Upper lobe of left lung (tissue), 4 donors: ENCODE measurements around the gene ZIC4.

Experiments
- POLR2A ChIP-seq, 4 donors: fragments of 450-650 bp; IDR thresholded peaks; one replicate each; pipeline ENCODE4 v1.5.1; 2016 to 2017; ENCODE audit warnings: antibody characterized with exemption in 4 of 4, mild to moderate bottlenecking in 2 of 4
- POLR2AphosphoS5 ChIP-seq, 2 donors: sonication (generic); formaldehyde crosslinking; IDR thresholded peaks; one replicate each; pipeline ENCODE4 v1.5.1; 2017; ENCODE audit warnings: antibody characterized with exemption in 2 of 2

- TF ChIP-seq POLR2AphosphoS5 (IDR thresholded peaks at IDR 0.05): no peak
- no peak for TF ChIP-seq POLR2A (IDR thresholded peaks at IDR 0.05)
These were observed 25.4 kb upstream of the ZIC4 start for GRCh38 chr3:147431751-147432150.
